Cerebellar cortex (tissue), 1 donor: ENCODE data around the gene TIGD1.

Experiments
- DNase-seq: peaks from one replicate; pipeline ENCODE4 v3.0.0-alpha.2; 2015; ENCODE audit warnings: low spot score

The TIGD1 gene

DNA sequence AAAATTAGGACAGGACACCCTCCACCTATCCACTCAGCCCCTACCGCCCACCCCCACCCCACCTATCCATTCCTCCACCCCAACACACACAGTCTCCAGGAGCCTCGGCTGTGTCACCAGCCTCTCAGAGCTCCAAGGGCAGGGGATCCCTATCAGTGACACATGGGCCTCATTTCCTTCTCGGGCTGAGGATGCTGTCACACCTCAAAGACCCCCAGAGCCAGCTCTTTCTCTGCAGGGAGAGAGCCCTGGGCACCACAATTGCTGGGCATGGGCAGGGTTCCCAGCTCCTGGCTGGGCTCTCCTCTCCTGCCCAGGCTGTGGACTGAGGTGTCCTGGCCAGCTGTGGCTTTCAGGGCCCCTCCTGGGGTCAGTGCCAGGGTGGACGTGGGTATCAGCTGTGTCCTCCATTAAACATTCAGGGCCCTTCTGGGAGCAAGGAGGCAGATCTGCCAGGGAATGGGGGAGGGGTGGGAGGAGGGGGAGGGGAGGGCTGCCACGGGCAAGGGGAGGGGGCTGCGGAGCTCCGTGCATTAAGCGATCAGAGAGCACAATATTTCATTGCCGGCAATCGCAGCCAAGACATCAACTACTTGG lies 48.5 kb downstream of the TIGD1 start:
- DNase-seq: no peak

DNA sequence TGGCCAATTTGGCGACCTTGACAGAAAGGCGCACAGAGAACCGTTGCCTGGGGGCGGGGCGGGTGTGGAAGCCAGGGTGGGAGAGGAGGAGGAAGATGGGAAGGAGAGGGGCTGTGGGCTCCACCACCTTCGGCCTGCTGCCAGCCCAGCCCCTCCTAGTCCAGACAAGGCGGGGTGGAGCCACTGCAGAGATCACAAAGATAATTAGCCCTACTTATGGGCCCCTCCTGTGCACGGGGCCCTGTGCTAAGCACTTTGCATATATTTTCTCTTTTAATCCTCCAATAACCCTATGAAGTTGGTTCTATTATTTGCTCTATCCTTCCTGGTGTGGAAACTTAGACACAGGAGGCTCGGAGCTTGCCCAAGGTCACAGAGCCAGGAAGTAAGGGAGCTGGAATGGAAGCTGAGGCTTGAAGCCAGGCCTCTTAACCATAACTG lies 49.0 kb downstream of the TIGD1 start:
- no peak for DNase-seq

- DNase-seq: no peak
Observed at GRCh38 chr2:232498452-232498851, 51.9 kb downstream of the TIGD1 start.
